Upper lobe of left lung (tissue), 4 donors: ENCODE data around the gene RPS6KA3.

Experiments
- CTCF ChIP-seq, 6 experiments: fragments of 450-650 bp in 4 of 6; fragments of 200-600 bp in 2 of 6; sonication (generic) in 2 of 6; IDR thresholded peaks; one replicate each; pipeline ENCODE4 v1.5.1; 2016 to 2019; ENCODE audit warnings: antibody characterized with exemption in 6 of 6
- EP300 ChIP-seq, 4 donors: sonication (generic); formaldehyde crosslinking; IDR thresholded peaks; one replicate each; pipeline ENCODE4 v1.5.1; 2017; ENCODE audit warnings: antibody characterized with exemption in 4 of 4, control low read depth in 2 of 4
- POLR2A ChIP-seq, 4 donors: fragments of 450-650 bp; IDR thresholded peaks; one replicate each; pipeline ENCODE4 v1.5.1; 2016 to 2017; ENCODE audit warnings: antibody characterized with exemption in 4 of 4, mild to moderate bottlenecking in 2 of 4
- POLR2AphosphoS5 ChIP-seq, 2 donors: sonication (generic); formaldehyde crosslinking; IDR thresholded peaks; one replicate each; pipeline ENCODE4 v1.5.1; 2017; ENCODE audit warnings: antibody characterized with exemption in 2 of 2

- TF ChIP-seq POLR2AphosphoS5 (IDR thresholded peaks at IDR 0.05) (no peak), CTCF (IDR thresholded peaks at IDR 0.05) (peak in 1 of 6 experiments; percentile 12), POLR2A (IDR thresholded peaks at IDR 0.05) (no peak), EP300 (IDR thresholded peaks at IDR 0.05) (no peak)
Observed at GRCh38 chrX:20253232-20253543, 13.5 kb downstream of the RPS6KA3 start.
